Measurements from ENCODE around the gene TLR5.

TLR5 gene

DNA sequence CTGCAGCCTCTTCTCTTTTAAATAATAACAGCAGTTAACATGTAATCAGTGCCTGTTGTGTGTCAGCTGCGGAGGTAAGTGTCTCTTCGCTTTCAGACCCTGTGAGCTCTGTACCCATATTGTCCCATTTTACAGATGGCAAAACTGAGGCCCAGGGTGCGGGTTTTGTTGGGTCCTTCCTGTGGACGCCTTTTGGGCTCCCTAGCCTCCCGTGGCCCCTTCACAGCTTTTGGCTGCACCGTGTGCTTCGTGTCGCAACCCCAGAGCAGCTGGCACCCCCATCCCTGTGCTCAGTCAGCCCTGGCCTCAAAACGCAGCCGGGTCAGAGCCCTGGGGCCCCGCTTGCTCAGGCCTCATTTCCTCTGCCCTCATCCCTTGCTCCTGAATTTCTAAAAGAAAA is 53.8 kb downstream of the TLR5 start:
- no peak for DNase-seq (ENCODE audit: low spot score)
- TF ChIP-seq, protein P1, sequence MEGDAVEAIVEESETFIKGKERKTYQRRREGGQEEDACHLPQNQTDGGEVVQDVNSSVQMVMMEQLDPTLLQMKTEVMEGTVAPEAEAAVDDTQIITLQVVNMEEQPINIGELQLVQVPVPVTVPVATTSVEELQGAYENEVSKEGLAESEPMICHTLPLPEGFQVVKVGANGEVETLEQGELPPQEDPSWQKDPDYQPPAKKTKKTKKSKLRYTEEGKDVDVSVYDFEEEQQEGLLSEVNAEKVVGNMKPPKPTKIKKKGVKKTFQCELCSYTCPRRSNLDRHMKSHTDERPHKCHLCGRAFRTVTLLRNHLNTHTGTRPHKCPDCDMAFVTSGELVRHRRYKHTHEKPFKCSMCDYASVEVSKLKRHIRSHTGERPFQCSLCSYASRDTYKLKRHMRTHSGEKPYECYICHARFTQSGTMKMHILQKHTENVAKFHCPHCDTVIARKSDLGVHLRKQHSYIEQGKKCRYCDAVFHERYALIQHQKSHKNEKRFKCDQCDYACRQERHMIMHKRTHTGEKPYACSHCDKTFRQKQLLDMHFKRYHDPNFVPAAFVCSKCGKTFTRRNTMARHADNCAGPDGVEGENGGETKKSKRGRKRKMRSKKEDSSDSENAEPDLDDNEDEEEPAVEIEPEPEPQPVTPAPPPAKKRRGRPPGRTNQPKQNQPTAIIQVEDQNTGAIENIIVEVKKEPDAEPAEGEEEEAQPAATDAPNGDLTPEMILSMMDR (IDR thresholded peaks at IDR 0.05; ENCODE audit: extremely low read depth, missing control alignments): no peak

DNA sequence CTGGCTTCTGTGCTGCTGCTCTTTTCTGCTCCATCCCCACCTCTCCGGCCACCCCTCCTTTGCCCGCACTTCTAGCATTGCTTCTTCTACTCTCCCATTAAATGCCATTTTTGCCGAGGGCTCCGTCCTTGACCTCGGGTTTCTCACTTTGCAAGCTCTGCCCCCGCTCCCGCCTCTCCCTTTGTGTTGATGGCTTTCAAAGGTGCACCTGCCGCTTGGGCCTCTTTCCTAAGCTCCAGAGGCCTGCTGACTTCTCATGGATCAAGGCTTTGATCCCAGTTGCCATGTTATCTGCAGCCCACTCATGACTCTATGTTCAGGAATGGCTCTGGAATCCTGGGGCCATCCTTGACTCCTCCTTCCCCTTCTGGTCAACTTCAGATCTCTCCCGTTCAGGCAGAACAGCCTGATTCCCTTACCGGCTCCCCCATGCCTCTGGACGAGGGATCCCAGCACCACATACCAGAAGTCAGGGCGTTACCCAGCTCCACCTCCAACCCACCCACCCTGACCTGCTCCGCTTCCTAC is 54.3 kb downstream of the TLR5 start:
- TF ChIP-seq, protein P1 (IDR thresholded peaks at IDR 0.05; ENCODE audit: extremely low read depth, missing control alignments): no peak

DNA sequence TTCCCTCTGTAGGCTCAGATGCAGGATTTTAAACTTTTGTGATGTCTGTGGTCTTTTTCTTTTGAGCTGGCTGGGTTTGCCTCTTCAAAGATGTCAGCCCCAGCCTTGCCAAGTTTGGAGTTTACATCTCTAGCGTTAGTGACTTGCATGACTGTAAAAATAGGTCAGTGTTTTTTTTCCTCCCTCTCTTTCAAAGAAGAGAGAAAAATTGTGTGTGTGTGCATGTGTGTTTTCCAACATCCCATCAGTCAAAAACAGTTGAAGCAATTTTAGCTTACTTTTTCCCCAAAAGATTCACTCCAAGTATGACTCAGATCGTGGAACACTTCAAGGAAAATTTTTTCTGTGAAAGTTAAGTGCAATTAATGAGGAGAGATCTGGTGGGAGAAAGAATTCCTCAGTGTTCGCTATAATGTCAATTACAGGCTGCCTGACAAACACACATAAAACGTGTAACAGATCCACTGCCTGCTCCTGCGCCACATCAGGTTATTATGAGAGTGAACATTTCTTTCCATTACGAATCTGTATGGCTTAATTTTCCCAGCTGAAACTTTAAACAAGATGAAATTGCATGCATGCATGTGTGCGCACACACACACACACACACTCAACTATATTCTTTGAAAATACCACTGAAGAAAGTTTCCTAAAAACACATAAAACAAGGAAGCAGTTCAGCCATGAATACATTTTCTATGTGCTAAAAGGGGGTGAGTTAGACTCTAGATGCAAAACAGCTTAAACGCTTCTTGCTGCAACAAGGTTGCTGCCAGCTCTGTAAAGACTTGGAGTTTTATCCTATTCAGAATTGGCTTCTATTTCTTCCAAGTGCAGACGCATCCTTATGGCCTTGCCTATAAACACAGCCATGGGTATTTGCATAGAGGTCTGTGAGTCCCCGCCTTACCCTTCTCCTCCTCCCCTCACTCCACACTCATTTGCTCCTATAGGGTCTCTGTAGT is 55.5 kb downstream of the TLR5 start:
- DNase-seq (ENCODE audit: low spot score): no peak
- TF ChIP-seq, protein P1 (IDR thresholded peaks at IDR 0.05; ENCODE audit: extremely low read depth, missing control alignments): no peak

More for the DNA sequence above, 54.3 kb downstream of the TLR5 start:
- DNase-seq (ENCODE audit: low spot score): no peak

DNA sequence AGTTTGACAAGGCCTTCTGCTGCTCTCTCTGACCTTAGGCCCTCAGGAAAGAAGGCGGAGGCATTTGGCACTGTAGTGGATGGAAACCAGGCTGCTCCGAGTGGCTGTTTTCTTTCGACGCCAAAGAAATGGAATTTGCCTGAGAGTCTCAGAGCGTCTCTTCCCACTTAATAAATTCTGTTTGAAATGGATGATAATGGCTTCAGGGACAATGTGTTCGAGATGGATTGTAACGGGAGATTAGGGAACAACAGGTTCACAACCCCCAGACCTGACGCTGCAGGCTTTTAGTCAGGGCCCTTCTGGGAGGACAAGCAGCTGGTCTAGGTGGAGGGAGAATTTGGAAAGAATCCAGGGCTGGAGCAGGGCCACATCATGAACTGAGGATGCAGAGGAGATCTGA is 58.6 kb downstream of the TLR5 start:
- DNase-seq (ENCODE audit: low spot score): no peak
- TF ChIP-seq, protein P1 (IDR thresholded peaks at IDR 0.05; ENCODE audit: extremely low read depth, missing control alignments): no peak

DNA sequence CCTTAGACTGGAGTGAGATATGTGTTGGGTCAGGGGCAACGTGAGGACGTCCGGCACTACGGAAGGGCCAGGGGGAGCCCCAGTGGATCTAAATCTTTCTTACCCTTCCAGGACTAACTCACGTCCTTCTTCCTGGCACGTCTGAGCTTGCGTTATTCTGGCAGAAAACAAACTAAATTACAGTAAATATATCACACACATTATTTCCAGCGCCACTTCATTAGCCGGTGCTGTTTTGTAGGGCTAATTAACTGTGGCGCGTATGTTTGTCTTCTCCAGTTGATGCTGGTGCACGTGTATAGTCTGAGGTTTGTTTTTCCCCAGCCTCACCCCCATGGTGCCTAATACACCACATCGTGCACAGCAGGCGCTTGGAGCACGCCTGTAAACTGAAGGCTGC is 59.2 kb downstream of the TLR5 start:
- TF ChIP-seq, protein P1 (IDR thresholded peaks at IDR 0.05; ENCODE audit: extremely low read depth, missing control alignments): no peak
- no peak for DNase-seq (ENCODE audit: low spot score)

DNA sequence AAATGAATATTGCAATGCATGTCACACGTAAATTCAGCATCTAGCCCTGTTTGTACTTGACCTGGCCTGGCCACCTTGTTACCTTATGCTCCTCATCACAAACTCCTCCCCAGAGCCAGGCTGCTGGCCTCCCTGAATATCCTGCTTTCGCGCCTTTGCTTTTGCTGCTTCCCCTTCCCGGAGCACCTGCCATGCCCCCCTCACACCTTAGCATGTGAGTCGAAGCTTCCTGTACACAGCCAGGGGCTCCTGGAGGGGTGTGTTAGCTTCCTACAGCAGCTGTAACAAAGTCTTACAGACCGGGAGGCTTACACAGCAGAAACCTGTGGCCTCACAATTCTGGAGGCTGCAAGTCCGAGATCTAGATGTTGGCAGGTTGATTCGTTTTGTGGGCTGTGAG is 60.1 kb downstream of the TLR5 start:
- TF ChIP-seq, protein P1 (IDR thresholded peaks at IDR 0.05; ENCODE audit: extremely low read depth, missing control alignments): no peak

More for the DNA sequence above, 60.1 kb downstream of the TLR5 start:
- DNase-seq (ENCODE audit: low spot score): no peak
